ENCODE measurements around the gene TAF1.
"Not testable (repeated sequence)": the region's sequence is repeated elsewhere in the genome, so short reads cannot be mapped to it uniquely, and the experiment has no call there.

The TAF1 gene

DNA sequence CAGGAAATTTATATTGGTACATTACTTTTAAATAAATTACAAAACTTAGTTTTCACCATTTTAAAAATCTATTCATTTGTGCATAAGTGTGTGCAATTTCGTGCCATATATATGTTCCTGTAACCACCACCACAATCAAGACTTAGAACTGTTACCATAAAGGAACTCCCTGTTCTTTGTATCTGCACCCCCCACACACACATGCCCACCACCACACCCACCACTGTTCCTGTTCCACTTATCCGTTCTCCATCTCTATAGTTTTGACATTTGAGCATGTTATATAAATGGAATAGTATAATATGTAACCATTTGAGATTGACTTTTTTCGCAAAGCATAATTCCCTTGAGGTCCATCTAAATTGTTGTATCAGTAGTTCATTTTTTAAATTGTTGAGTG is 73.7 kb downstream of the TAF1 start:
- no peak for DNase-seq

DNA sequence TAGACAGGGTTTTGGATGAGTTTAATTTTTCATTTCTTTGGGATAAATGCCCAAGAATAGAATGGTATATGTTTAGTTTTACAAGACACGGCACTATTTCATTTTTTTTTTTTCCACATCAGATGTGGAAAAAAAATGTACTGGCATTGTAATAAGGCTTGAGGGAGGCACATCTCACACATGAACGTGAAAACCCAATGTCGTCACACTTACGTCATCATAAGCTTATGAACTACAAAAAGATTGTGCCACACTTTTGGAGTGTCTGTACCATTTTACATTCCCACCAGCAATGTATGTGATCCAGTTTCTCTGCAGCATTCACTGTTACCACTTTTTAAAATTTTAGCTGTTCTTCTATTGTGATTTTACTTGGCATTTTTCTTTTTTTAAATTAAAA is 74.2 kb downstream of the TAF1 start:
- DNase-seq, result no peak

DNA sequence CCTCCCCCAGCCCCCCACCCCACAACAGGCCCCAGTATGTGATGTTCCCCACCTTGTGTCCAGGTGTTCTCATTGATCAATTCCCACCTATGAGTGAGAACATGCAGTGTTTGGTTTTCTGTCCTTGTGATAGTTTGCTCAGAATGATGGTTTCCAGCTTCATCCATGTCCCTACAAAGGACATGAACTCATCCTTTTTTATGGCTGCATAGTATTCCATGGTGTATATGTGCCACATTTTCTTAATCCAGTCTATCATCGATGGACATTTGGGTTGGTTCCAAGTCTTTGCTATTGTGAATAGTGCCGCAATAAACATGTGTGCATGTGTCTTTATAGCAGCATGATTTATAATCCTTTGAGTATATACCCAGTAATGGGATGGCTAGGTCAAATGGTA is 75.7 kb downstream of the TAF1 start:
- DNase-seq, result not testable (repeated sequence)

DNA sequence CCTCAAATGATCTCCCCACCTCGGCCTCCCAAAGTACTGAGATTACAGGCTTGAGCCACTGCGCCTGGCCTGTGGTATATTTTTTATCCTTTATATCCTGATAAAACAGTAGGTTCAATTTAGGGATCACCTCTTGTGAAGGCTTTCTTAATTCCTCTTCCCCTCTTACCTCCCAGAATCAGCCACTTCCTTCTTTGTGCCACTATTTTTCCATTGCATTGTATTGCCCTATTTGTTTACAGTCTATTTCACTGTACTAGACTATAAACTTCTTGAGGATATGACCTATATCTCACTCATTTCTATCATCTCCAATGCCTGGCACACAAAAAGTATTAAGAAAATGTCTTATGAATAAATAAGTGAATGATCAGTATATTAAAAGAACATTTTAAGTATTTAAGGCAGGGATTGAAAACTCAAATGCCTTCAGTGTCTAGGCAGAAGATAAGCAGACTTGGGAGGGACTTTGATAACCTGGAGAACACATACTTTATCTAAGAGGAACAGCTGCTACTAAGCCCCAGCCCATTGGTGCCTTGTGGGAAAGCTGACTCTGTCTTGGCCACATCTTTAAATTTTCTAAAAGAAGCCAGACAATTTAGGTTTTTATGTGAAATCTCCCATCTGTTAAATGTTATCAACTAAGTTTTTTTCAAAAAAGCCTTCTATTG is 84.4 kb downstream of the TAF1 start:
- DNase-seq, result no peak

DNA sequence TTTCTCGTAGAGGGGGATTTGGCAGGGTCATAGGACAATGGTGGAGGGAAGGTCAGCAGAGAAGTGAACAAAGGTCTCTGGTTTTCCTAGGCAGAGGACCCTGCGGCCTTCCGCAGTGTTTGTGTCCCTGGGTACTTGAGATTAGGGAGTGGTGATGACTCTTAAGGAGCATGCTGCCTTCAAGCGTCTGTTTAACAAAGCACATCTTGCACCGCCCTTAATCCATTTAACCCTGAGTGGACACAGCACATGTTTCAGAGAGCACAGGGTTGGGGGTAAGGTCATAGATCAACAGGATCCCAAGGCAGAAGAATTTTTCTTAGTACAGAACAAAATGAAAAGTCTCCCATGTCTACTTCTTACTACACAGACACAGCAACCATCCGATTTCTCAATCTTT is 85.4 kb downstream of the TAF1 start:
- not testable (repeated sequence) for DNase-seq

DNA sequence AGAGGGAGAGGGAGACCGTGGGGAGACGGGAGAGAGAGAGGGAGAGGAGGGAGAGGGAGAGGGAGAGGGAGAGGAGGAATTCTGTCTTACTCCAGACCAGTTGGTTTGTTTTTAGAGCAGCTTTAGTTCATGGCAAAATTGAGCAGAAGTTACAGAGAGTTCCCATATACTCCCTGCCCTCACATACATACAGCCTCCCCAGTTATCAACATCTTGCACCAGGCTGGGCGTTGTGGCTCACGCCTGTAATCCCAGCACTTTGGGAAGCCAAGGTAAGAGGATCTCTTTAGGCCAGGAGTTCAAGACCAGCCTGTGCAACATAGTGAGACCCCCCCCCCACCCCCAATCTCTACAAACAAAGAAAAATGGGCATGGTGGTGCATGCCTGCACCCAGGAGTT is 86.9 kb downstream of the TAF1 start:
- DNase-seq, result no peak

DNA sequence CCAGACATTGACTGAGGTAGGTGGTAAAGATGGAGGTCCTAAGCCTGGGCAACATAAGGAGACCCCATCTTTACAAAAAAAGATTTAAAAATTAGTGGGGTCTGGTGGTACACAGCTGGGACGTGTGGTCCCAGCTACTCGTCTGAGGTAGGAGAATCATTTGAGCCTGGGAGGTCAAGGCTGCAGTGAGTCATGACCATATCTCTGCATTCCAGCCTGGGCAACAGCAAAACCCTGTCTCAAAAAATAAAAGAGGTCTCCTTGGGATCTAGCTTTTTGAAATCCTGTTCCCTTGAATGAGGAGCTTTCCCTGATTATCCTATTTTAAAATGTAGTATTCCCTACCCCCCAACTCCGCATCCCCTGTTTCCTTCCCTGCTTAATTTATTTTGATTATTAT is 88.1 kb downstream of the TAF1 start:
- no peak for DNase-seq

DNA sequence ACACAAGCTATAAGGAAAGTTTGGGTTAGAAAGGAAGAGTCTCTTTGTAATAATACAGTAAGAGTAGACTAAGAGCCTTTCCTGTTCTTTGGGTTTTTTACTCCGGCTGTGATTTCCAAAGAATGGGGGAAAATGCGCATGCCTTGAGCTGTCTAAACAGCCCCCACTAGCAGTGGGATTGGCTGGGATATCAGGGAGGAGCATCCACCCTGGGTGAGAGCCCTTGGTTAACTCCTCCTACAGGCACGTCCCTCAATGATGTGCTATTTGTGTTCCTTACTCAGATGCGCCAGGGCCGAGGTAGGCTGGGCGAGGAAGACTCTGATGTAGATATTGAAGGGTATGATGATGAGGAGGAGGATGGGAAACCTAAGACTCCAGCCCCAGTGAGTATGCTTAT is 92.7 kb downstream of the TAF1 start:
- DNase-seq, result no peak

DNA sequence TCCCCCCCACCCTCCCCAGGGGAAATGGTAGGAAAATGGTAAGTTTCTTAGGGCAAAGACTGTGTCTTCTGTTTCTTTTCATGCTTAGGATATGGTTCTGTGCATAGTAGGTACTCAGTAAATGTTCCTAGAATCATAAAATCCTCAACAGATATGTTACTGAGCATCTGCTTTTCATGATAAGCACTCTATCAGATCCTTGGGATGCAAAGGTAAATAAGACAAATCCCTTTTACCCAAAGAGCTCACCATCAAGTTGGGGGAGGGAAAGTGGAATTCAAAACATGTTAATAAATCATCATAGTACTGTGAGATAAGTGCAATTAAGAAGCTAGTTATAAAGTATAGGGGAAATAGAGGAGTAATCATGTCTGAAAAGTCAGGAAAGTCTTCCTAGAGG is 98.8 kb downstream of the TAF1 start:
- no peak for DNase-seq

DNA sequence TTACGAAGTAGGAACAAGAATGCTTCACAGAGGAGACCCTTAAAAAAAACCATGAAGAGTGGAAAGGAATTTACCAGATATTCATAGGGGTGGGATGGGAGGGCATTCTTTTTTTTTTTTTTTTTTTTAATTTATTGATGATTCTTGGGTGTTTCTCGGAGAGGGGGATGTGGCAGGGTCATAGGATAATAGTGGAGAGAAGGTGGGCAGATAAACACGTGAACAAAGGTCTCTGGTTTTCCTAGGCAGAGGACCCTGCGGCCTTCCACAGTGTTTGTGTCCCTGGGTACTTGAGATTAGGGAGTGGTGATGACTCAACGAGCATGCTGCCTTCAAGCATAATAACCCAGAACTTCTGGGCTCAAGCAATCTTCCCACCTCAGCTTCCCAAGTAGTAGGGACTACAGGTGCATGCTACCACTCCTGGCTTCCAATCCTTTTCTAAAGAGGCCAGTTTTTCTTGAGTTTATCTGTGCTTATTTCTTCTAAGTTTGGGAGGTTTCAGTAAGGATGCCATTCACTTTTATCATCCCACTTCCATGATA is 100.9 kb downstream of the TAF1 start:
- no peak for DNase-seq

DNA sequence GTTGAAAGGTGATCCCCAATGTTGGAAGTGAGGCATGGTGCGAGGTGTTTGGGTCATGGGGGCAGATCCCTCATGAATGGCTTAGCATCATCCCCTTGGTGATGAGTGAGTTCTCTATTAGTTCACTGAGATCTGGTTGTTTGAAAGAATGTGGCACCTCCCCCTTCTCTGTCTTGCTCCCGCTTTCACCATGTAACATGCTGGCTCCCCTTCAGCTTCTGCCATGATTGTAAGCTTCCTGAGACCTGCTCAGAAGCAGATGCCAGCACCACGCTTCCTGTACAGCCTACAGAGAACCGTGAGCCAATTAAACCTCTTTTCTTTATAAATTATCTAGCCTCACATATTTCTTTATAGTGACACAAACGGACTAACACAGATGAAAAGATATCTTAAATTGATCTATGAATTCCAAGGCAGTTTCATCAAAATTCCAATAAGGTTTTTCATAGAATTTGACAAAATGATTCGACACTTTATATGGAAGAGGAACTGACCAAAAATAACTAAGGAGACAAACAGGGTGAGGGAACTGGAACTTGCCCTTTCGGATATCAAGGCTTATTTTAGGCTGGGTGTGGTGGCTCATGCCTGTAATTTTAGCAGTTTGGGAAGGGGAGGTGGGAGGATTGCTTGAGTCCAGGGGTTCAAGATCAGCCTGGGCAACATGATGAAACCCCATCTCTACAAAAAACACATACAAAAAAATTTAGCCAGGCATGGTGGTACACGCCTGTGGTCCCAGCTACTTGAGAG is 109.8 kb downstream of the TAF1 start:
- no peak for DNase-seq

DNA sequence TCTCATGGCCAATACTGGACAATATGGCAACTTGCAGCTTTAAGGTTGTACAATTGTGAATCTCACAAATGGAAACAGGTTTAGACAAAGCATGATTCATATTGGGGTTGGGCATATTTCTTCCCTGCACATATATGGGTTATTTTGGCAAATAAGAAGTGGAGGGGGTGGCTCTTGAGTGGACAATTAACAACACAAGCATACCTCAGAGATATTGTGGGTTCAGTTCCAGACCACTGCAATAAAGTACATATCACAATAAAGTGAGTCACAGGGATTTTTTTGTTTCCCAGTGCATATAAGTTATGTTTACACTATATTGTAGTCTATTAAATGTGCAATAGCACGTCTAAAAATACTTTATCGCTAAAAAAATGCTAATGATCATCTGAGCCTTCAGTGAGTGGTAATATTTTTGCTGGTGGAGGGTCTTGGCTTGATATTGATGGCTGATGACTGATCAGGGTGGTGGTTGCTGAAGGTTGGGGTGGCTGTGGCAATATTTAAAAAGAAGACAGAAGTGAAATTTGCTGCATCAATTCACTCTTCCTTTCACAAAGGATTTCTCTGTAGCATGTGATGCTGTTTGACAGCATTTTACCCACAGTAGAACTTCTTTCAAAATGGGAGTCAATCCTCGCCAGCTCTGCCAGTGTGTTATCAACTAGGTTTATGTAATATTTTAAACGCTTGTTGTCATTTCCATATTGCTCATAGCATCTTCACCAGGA is 116.2 kb downstream of the TAF1 start:
- DNase-seq, result no peak

DNA sequence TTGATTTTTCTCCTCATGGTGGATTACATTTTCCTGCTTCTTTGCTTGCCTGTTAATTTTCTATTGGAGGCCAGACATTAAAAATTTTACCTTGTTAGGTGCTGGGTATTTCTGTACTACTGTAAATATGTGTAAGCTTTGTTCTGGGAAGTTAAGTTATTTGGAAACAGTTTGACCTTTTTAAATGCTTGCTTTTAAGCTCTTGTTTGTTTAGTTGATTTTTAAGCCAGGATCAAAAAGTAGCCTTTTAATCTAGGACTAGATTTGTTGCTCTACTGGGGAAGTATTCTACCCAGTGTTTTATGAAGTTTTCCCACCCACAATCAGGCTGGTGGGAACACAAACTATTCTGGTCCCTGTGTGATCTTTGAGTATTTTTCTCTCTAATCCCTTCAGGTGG is 121.7 kb downstream of the TAF1 start:
- no peak for DNase-seq

DNA sequence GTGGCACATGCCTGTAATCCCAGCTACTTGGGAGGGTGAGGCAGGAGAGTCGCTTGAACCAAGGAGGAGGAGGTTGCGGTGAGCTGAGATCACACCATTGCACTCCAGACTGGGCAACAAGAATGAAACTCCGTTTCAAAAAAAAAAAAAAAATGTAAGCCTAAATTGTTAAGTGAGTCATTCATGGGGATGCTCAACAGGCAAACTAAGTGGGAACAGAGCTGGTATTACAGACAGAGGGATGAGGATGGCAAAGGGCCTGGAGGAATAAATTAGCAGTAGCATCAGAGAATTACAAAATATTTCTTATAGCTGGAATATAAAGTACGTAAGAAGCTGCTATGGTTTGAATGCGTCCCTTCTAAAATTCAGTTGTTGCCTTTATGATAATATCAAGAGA is 123.4 kb downstream of the TAF1 start:
- DNase-seq, result no peak

DNA sequence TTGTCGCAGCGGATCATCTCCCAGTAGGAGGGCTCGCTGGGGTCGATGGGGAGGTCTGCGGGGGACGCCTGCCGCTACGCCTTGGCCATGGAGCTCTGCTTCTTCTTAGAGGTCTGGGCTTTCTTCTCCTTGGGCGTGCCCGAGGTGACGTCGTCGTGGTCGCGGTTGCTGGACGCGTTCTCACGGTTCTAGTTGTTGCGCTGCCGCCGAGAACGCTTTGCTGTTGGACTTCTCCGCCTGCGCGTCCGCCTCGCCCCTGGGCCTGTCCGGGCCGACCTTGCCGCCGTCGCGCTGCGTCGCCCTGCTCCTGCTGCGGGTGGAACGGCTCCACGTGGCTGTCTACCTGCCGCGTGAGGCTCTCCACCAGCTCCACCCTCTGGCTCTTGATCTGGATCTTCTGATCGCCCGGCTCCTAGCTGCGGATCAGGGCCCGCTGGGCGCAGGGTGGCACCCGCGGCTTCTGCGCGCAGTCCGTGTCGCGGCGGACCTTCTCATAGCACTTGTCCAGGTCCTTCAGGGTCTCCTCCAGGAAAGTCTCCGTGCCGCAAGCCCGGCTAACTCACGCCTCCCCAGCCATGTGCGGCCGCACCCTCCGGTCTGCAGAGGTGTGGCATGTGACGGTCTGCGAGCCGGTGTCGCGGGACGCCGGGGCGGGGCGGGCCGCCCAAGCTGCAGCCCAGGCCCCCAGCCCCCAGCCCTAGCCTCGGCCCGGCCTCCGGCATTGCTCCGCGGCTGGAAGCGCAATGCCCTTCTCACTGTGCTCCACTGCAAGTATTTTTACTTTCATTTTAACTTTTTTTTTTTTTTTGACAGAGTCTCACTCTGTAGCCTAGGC is 126.3 kb downstream of the TAF1 start:
- DNase-seq, result no peak

DNA sequence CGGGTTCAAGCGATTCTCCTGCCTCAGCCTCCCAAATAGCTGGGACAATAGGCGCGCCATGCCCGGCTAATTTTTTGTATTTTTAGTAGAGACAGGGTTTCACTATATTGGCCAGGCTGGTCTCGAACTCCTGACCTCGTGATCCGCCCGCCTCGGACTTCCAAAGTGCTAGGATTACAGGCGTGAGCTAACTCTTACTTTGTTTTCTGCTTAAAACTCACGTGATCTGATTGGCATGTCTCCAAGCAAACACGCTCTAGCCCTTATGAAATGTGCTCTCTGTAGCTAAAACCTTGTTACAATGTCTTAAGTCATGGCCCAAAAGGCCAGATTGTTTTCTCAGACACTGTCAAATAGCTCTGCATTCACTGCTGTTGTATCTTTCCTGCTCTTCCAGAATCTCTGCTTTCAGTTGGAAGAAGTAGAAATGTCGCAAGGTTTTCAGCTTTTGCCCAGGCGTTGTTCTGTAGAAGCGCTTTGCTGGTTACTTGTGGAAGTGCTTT is 127.0 kb downstream of the TAF1 start:
- no peak for DNase-seq

DNA sequence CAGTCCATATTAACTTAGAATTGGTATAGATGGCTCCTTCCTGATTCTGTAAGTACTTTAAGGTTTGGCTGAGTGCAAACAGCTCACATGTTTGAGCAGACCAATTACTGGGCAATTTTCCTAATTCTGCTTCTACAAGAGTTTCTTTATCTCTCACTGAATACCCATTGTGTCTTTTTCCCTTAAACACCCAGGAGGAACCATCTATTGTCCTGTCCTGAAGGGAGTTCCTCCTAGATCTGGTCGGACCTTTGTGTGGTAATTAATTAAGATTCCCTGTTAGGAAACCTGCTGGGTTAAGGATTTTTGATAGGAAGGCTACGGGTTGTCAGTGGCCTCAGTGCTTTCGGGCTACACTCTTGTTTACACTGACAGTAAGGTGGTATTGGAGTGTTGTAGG is 129.8 kb downstream of the TAF1 start:
- not testable (repeated sequence) for DNase-seq

DNA sequence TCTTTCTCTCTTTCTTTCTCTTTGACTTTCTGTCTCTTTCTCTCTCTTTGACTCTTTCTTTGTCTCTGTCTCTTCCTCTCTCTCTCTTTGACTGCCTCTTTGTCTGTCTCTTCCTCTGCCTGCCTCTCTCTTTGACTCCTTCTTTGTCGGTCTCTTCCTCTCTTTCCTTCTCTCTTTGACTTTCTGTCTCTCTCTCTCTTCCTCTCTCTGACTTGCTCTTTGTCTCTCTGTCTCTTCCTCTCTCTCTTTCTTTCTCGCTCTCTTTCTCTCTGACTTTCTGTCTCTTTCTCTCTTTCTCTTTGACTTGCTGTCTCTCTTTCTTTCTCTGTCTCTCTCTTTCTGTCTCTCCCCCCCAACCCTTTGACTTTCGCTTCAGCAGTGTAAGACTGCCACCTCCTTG is 130.3 kb downstream of the TAF1 start:
- no peak for DNase-seq

DNA sequence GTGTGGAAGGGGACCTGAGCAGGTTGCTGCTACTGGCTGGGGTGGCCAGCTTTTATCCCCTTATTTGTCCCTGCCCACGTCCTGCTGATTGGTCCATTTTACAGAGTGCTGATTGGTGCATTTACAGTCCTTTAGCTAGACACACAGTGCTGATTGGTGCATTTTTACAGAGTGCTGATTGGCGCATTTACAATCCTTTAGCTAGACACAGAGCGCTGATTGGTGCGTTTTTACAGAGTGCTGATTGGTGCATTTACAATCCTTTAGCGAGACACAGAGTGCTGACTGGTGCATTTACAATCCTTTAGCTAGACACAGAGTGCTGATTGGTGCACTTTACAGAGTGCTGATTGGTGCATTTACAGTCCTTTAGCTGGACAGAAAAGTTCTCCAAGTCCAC is 135.9 kb downstream of the TAF1 start:
- DNase-seq, result not testable (repeated sequence)

DNA sequence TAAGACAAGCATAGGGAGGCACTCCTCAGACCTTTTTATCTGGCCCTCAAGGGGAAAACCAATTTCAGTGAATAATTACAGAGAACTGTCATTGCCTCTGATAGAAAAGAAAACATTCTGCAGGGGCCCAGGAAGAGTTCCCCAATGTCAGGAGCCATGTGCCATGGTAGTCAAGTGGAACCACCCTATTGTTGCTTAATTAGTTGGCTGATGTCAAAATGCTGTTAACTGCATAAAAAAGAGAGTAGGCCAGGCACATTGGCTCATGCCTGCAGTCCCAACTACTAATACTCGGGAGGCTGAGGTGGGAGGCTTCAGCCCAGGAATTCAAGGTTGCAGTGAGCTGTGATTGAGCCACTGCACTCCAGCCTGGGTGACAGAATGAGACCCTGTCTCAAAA is 138.2 kb downstream of the TAF1 start:
- no peak for DNase-seq

DNA sequence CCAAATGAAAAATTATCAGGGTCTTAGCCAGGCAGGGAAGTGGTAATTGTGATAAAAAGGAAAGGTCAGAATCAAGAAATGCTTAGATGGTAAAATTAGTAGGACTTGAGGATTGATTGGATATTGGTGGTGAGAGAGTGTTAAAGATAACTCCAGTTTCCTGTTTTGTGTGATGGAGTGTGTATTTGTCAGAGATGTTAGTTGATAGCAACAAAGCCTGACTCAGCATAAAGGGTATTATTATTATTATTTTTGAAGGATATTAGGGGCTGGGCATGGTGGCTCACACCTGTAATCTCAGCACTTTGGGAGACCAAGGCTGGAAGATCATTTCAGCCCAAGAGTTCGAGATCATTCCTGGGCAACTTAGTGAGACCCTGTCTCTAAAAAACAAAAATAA is 143.1 kb downstream of the TAF1 start:
- no peak for DNase-seq

DNA sequence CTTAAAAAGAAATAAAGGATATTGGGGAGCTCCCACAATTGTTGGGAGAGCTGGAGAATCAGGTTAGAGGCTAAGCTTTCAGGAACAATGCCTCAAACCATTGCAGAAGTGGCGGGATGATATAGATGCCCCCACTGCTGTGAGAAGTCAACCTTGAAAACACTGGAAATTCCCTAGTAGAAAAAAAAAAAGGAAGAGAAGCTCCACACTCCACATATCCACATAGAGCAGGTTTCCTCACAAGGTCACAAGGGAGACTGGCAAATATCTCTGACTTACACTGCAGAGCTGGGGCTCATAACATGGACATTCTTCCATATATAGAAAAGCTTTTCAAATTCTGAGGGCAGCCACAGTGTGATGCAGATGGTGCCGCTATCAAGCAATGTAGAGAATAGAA is 144.0 kb downstream of the TAF1 start:
- DNase-seq, result no peak

DNA sequence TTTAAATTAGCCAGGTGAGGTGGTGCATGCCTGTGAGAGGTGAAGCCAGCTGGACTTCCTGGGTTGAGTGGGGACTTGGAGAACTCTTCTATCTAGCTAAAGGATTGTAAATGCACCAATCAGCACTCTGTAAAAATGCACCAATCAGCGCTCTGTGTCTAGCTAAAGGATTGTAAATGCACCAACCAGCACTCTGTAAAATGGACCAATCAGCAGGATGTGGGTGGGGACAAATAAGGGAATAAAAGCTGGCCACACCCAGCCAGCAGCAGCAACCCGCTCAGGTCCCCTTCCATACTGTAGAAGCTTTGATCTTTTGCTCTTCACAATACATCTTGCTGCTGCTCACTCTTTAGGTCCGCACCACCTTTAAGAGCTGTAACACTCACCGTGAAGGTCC is 147.6 kb downstream of the TAF1 start:
- DNase-seq, result not testable (repeated sequence)

All from HCEC 1CT (cell line).